ENCODE results near the gene LRRK1.

LRRK1 gene

DNA sequence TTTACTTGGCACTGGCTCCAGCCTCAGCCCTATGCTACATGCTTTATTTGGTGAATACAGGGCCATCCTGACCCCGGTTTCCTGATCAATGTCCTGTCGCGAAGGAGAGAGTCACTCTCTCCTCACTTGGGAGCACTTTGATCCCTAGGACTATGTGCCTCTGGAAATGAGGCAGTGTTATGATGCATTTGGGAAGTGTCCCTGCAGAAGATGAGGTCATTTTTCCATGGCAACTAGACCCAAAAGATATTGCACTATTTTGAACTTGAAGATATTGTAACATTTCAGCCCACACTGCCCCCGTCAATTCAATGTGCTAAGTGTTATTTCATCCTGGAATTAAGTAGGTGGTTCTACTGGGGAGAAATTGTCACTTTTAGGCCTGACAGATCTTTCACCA, 68.0 kb downstream of the LRRK1 start:
- no peak for DNase-seq
- TF ChIP-seq, protein P1, sequence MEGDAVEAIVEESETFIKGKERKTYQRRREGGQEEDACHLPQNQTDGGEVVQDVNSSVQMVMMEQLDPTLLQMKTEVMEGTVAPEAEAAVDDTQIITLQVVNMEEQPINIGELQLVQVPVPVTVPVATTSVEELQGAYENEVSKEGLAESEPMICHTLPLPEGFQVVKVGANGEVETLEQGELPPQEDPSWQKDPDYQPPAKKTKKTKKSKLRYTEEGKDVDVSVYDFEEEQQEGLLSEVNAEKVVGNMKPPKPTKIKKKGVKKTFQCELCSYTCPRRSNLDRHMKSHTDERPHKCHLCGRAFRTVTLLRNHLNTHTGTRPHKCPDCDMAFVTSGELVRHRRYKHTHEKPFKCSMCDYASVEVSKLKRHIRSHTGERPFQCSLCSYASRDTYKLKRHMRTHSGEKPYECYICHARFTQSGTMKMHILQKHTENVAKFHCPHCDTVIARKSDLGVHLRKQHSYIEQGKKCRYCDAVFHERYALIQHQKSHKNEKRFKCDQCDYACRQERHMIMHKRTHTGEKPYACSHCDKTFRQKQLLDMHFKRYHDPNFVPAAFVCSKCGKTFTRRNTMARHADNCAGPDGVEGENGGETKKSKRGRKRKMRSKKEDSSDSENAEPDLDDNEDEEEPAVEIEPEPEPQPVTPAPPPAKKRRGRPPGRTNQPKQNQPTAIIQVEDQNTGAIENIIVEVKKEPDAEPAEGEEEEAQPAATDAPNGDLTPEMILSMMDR (IDR thresholded peaks at IDR 0.05; ENCODE audit: low read depth, low read length) = no peak
- Histone ChIP-seq H3K36me3 (no peaks in the 10 kb centered on the region), H3K27me3 (ENCODE audit: insufficient read depth, low read depth, severe bottlenecking) (no peaks in the 10 kb centered on the region), H3K27ac (no peak overlapping the region), H3K9me3 (ENCODE audit: severe bottlenecking) (no peaks in the 10 kb centered on the region), H3K4me3 (ENCODE audit: low read depth, low read length) (no peak overlapping the region)

DNA sequence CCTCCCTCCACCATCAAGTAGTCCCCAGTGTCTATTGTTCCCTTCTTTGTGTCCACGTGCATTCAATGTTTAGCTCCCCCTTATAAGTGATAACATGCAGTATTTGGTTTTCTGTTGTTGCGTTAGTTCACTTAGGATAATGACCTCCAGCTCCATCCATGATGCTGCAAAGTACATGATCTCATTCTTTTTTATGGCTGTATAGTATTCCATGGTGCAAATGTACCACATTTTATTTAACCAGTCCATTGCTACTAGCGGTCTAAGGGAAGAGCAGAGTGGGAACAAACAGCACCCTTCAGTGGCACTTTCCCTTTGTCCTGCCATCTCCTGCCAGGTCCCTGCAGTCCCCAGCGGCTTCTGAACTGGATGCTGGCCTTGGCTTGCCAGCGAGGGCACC, 69.1 kb downstream of the LRRK1 start:
- no peak overlapping the region for H3K27ac ChIP-seq
- TF ChIP-seq, protein P1 (IDR thresholded peaks at IDR 0.05; ENCODE audit: low read depth, low read length) = no peak
- H3K36me3 ChIP-seq = no peaks in the 10 kb centered on the region

DNA sequence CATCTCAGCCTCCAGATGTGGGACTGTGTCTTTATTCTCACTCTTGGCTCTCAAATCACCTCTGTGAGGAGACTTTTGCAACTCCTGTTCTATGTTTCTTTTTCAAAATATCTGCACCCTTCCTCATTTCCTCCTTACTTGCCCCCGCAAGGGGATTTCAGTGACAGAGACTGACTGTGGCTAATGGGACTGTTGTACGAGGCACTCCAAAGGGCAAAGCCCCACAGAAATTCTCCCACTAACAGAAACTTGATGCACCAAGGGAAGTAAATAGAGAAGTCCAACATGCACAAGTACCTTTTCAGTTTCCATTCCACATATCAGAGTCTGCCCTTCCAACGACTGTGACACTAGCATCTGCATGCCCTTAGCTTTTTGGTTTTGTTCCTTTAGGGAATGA, 69.7 kb downstream of the LRRK1 start:
- Histone ChIP-seq H3K4me3 (ENCODE audit: low read depth, low read length) (no peak overlapping the region), H3K27me3 (ENCODE audit: insufficient read depth, low read depth, severe bottlenecking) (no peaks in the 10 kb centered on the region), H3K36me3 (no peaks in the 10 kb centered on the region), H3K27ac (no peak overlapping the region), H3K9me3 (ENCODE audit: severe bottlenecking) (no peaks in the 10 kb centered on the region)
- DNase-seq = no peak
- TF ChIP-seq, protein P1 (IDR thresholded peaks at IDR 0.05; ENCODE audit: low read depth, low read length) = no peak

More for the DNA sequence above, 69.1 kb downstream of the LRRK1 start:
- no peak for DNase-seq
- Histone ChIP-seq H3K27me3 (ENCODE audit: insufficient read depth, low read depth, severe bottlenecking) (no peaks in the 10 kb centered on the region), H3K9me3 (ENCODE audit: severe bottlenecking) (no peaks in the 10 kb centered on the region), H3K4me3 (ENCODE audit: low read depth, low read length) (no peak overlapping the region)

DNA sequence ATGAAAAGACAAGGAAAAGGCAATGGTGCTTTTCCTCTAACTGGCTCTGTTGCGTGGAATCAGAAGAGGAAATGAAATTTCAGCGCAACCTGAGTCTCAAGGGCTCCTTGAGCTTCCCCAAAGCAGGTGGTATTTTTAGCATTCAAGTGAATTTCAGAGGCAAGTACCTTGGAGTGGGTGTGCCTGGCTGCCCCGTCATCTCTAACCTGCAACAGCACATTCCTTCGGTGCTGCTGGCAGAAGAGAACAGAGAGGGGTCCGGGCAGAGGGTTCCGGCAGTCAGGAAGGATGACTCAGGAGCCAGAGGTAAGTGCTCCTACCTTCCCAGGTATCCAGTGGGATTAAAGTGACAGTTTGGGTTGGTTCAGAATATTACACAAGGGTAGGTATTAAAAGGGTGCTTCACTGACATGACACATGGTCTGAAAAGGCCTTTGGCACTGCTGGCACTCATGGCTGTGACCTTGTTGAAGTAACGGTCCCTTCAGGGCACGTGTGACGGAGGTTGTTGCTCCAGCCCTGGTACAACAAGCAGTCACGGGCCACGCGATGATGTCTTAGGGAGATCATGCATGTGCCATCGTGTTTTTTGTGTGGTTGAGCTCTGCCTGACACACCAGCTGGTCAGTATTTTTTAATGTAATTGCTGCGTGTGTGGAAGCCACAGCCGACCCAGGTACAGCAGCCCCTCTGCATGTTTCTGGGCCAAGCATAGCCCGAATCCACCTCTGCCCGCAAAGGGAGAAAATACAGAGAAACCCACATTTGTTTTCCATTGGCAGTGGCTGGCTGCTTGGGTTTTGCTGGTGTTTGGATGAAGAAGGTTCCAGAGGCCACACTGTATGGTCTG, 75.7 kb downstream of the LRRK1 start:
- no peak for DNase-seq
- H3K4me3 ChIP-seq (ENCODE audit: low read depth, low read length) = no peak overlapping the region
- H3K36me3 ChIP-seq = no peaks in the 10 kb centered on the region
- TF ChIP-seq, protein P1 (IDR thresholded peaks at IDR 0.05; ENCODE audit: low read depth, low read length) = no peak
- H3K9me3 ChIP-seq (ENCODE audit: severe bottlenecking) = no peaks in the 10 kb centered on the region
- no peak overlapping the region for H3K27ac ChIP-seq
- no peaks in the 10 kb centered on the region for H3K27me3 ChIP-seq (ENCODE audit: insufficient read depth, low read depth, severe bottlenecking)

DNA sequence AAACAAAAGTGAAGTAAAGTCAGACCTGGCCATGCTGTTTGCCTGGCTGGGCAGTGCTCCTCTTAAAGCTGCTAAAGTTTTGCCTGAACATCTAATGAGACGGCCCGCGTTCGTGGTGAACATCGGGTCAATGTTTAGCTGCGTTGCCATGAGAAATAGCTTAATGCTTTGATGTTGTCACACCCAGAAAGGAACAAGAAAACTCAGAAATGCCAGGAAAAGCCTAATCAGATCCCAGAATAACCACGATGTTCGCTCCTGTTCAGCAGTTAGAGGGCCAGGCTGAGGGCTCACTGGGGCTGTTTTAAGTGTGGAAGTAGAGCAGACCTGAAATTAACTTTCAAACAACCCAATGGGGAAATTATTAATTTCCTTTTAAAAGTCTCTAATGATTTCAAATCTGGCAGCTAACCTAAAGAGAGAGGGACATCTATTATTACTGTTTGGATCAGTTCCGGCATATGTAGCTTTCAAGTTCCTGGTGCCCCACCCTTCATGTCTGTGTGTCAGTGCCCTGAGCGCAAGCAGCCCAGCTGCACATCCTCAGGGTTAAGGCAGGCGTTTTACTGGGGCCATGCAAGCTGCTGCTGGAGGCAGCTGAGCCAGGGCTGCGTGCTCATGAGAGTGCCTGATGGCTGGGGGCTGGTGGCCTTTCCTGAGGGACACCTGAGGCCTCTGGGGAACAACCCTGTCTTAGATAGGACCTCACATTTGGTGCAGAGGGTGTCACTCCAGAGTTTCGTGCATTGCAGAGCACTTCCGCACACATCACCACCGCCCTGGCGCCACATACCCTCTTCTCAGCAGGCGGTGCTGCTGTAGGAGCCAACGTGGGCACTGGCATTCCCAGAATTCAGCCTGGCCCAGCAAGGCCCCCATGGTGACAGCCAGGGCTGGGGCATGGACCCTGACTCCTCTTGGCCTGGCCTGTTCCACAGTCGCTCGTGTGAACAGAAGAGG, 76.6 kb downstream of the LRRK1 start:
- Histone ChIP-seq H3K4me3 (ENCODE audit: low read depth, low read length) (no peak overlapping the region), H3K27ac (no peak overlapping the region), H3K9me3 (ENCODE audit: severe bottlenecking) (no peaks in the 10 kb centered on the region), H3K36me3 (no peaks in the 10 kb centered on the region), H3K27me3 (ENCODE audit: insufficient read depth, low read depth, severe bottlenecking) (no peaks in the 10 kb centered on the region)
- TF ChIP-seq, protein P1 (IDR thresholded peaks at IDR 0.05; ENCODE audit: low read depth, low read length) = no peak
- no peak for DNase-seq
